Activated CD4-positive, alpha-beta T cell treated with anti-CD3 and anti-CD28 coated beads, Interleukin-10, Interleukin-2, amounts not matched to agents 100 ng/mL and 50 ng/mL, durations not matched to agents 16 hours and 8 hours (primary cell): ENCODE data around the gene SCMH1.

Experiments
- DNase-seq: peaks from one replicate; pipeline ENCODE4 v3.0.0-alpha.2; 2020

The SCMH1 gene

DNA sequence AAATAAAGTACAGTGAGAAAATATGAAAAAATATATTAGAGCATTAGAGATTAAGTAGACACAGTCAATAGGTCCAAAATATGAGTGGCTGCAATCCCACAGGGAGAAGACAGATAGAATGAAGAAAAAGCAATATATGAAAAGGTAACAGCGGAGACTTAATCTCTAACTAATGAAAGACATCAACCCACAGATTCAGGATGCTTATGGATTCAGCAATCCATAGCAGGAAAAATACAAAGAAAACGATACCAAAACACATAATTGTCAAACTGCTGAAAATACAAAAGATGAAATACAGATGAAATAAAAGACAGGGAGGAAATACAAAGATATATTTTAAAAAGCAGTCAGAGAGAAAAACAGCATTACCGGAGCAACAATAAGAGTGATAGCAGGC, 163.9 kb downstream of the SCMH1 start:
- no peak for DNase-seq

DNA sequence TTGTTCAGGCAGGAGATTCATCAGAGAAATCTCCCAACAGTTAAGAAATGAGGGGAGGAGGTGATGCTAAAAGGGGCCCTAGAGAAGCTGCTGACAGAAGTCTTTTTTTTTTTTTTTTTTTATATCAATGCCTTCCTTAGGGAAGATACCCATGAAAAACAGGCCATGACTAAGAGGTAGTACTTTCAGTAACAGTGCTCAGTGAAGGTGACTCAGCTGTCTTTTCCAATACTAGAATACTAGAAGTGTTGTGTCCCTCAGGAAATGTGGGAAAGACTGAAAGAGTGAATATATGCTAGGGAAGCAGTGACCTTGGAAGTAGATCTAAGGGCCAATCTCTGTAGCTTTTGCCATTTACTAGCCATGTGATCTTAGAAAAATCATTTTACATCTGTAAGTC, 168.1 kb downstream of the SCMH1 start:
- DNase-seq: no peak

DNA sequence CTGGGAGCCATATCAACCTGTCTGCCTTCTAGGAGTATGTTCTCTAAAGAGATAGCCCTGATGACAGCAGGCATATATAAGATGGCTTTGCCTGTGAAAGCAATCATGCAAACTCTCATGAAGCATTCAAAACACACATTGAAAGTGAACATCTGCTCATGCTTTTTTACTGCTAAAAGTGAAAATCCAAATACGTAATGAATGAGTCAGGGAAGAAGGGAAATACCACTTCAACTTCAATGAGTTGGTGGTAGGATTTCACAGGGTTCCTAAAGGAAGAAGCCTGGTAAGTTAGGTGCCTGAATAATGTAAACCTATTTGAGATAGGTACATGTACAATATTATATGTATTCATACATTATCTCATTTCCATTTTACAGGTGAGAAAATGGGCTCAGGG, 170.1 kb downstream of the SCMH1 start:
- DNase-seq: no peak

DNA sequence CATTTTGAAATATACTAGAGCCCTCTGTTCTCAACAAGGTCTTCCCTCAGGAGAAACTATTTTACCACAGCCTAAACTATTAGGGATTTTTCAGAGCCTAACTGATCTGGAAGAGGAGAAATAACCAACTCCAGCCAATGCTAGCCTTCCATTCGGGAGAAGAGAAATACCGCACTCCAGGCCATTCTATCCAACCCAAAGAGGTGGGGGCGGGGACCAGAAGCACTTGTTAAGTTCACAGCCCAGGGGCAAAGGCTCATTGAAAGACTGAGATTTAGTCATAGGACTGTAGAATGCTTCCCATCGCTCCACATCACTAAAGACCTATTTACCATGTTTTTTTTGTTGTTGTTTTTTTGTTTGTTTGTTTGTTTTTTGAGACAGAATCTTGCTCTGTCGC, 185.2 kb downstream of the SCMH1 start:
- DNase-seq: no peak

DNA sequence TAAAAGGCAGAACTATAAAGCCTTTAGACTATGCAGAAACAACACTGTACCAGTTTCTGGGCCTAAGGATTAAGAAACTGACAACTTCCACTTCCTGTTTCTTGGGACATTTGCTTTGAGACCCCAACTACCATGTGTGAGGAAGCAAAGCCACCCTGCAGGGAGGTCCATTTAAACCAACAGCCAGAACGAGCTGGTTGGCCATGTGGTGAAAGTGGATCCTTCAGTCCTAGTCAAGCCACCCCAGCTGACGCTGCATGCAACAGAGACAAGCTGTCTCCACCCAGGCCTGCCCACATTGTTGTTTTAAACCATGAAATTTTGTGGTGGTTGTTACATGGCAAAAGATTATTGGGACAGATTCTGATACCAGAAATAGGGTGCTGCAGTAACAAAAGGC, 188.8 kb downstream of the SCMH1 start:
- DNase-seq: no peak

DNA sequence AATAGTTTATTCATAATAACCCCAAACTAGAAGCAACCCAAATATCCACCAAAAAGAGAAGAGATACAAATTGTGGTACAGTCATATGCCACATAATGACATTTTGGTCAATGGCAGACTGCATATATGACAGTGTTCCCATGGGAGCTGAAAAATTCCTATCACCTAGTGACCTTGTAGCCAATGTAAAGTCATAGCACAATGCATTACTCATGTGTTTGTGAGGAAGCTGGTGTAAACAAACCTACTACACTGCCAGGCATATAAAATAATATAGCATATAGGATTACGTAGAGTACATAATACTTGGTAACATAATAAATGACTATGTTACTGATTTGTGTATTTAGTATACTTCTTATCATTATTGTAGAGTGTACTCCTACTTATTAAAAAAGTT, 191.1 kb downstream of the SCMH1 start:
- no peak for DNase-seq

DNA sequence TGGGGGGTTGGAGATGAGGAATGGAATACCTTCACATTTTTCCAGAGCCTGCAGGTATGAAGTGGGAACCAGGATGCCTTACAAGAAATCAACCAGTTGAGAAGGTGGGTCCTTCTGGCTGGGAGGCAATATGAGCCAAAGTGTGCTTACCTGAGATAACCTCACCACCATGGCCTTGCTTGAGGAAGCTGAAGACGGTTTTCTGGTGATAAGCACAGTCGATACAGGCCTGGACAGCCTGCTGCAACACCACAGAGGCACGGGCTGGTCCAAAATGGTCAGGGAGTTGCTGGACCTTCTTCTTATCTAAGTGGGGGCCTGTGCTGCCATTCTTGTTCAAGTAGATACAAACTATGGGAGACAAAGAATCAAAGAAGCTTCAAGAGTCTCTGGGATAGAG, 193.6 kb downstream of the SCMH1 start:
- no peak for DNase-seq

DNA sequence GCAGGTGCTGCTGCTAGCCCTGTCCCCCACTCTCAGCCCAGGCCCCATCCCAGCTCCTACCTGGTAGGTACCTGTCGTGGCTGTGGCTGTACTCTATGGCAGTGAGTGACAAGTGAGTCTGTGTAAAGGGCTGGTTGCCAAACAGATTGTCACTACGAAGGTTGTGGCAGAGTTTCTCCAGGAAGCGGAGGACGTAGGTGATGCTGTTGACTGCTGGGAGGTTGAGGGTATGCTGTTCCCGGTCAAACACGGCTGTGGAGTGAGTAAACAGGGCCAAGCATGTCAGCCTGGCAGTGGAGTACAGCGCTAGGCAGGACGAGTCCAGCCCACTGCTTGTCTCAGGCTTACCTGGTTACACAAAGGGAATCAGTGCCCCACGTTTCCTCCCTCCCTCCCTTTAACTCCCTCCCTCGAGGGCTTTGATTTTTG, 195.7 kb downstream of the SCMH1 start:
- DNase-seq: no peak

DNA sequence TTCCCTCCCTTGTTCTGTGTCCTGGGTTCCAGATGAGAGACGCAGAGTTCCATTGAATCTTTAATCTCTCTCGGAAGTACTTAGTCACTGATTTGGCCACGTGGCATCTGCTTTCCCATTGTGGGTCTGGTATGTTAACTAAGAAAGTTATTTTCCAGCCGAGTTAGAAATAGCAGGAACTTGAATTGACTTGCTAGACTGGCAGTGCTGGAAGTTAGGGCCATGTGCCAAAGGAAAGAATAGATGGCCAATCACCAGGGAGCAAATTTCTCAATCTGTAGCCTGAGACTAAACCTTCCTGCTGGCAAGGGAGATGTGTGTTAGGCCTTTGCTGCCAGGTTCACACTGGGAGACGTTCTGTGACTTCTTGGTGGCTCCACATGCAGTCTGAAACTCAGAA, 196.4 kb downstream of the SCMH1 start:
- DNase-seq: no peak

DNA sequence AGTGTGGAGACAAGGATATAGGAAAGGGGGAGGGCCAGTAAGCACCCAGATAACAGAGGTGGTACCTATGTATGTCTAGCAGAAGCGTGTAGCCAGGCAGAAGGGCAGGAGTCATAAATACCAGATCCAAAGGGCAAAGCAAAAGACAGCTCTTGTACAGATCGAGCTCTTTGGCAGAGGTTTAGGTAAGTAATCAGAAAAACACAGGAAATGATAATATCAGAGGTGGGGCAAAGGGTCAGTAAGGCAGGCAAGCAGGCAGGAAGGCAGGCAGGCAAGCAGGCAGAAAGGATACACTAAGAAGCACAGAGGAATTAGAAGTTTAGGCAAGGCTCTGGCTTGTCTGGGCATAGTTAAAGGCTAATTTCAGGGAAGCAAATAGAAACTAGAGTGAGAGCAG, 197.9 kb downstream of the SCMH1 start:
- no peak for DNase-seq

DNA sequence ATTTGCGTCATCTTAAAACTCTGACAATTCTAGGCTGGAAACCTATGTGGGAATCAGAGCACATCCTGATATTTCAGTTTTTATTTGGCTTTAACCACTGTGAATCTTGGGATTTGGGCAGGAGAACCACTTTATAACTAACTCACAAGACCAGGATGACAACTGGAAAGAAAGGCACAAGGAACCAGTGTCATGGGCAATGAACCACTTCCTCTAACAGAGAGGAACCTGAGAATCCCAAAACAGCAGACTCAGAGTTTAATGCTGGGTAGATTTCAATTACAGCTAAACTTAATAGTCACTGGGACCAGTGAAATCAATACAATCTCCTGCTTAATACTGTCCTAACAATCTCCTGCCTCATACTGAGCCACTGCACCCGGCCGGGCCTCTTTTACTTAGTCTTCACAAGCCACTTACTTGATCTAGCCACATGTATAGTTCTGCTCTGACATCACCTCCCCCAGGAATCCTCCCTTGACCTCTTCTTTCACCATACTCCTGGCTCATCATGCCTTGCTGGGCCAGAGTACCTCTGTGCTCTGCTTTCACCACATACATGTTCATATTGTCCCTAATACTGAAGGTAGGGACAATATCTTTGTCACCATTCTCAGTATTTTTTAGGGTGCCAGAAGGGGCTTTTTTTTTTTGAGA, 200.4 kb downstream of the SCMH1 start:
- no peak for DNase-seq

DNA sequence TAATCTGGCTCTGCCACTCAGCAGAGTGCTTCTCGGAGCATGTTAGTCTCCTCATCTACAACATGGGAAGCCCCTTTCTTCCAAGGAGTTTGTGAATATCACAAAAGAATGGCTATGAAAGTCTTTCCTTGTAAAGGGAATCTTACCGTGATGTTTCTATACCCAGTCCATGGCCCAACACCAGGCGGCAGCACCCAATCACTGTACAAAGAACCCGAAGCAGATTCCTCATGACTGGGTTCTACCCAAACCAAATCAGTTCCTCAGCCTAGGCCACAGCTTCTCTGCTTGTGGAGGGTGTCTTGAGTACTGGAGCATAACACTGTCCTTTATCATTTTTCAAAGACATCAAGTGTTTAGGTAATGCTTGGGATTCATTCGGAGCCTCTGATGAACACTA, 204.0 kb downstream of the SCMH1 start:
- no peak for DNase-seq

DNA sequence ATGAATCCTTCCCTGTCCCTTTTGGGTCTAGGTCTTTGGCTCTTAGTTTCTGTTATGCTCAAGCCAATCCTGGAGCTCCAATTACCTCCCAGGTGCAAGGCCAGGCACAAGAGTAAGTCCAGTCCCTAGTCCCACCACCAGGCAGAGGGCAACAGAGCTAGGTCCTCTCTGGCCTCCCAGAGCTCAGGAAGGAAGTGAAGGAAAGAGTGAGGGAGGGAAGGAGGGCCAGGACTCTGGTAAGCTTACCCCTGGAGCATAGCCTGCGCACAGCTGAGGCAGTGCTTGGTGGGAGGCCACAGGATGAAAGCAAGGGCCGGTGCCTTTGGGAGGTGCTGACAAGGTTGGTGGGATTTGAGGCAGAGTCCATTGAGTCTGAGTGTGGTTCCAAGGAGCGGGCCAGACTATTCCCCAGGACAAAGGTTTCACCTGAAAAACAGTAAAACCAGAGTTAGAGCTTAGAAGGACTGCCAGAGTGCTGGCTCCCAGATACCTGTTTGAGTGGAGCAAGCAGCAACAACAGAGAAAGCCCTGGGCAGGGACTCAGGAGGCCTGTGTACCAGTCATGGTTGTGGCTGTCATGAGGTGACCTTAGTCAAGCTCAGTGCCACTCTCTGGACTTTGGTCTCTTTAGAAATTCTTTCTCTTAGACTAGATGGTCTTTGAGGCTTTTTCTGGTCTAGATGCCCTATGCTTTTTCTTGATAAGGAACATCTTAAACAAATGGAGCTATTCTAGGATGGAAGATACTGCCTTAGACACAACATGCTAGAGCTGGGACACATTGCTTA, 204.8 kb downstream of the SCMH1 start:
- no peak for DNase-seq

DNA sequence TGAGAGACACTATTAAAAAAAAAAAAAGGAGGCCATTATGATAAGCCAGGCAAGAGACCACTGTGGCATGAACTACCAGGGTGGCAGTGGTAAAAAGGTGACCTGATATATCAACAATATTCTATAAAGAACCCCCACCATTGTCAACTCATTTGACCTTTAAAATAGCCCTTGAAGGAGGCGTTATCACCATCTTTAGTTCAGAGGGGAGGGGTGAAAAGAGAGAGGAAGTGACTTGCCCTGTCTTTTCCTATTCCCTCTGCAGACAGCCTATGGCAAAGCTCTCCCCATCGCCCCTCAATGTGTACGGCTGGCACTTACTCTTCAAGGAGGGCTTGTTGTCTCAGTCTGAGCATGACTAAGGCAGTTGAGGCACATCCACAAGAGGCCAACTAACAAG, 208.8 kb downstream of the SCMH1 start:
- no peak for DNase-seq

DNA sequence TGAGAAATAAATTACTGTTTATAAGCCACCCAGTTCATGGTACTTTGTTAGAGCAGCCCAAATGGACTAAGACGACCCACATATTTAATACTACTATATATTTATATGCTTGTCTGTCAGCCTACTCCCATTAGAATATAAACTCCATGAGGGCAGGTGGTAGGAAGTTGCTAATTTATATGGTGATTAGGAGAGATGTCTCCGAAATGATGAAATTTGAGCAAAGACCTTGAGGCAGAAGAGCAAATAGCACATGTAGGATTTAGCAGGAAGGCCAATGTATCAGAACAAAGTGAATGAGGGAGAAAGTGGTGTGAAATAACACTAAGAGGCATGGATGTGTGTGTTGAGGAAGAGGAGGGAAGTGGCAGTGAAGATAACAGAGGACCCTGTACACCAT, 210.0 kb downstream of the SCMH1 start:
- DNase-seq: no peak

DNA sequence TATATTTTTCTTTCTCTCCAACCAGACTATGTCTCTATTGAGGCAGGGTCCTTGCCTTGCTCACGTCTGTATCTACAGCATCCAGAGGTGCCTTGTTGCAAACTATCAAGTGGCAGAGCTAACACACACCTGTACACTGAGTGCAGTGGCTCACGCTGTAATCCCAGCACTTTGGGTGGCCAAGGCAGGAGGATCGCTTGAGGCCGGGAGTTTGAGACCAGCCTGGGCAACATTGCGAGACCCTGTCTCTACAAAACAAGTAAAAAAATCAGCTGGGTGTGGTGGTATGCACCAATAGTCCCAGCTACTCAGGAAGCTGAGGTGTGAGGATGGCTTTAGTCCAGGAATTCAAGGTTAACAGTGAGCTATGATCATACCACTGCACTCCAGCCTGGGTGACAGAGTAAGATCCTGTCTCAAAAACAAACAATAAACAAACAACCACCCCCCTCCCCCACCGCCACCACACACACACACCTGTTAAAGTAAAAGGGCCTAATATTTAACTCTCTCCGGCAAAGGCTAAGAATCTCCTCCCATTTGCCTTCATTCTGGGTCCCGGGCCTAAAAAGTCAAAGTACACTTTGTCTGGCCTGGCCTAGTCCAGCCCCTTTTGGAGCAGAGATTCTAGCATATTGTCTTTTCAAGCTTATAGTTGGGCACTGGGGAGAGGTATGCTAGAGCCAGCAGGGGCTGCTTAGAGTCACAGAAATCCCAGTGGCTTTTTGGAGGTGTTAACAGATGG, 211.1 kb downstream of the SCMH1 start:
- DNase-seq: no peak

DNA sequence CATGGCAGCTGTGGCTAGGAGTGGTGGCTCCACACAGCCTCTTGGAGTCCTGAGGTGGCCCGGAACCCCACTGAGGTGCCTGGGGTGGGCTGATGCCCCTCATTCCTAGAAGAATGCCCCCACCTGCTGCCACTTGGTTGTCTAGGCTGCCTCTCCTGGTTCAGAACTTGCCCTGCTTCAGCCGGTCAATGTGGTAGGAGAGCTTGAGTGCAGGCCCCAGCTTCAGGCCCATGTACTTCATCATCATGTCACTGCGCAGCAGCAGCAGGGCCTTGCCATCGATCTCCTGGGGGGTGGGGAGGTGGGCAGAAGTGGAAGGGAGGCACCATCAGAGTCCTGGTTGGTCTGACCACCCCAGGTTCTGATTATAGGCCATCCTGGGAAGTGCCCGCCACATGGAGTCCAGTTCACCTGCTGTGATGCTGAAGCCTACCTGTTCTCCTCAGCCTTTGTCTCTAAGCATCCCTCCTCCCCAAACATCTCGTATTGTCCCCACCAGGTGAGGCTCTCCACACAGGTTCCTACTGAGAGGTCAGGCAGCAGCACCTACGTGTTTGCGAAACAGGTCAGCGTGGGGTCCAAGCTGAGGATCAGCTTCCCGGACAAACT, 214.0 kb downstream of the SCMH1 start:
- no peak for DNase-seq

DNA sequence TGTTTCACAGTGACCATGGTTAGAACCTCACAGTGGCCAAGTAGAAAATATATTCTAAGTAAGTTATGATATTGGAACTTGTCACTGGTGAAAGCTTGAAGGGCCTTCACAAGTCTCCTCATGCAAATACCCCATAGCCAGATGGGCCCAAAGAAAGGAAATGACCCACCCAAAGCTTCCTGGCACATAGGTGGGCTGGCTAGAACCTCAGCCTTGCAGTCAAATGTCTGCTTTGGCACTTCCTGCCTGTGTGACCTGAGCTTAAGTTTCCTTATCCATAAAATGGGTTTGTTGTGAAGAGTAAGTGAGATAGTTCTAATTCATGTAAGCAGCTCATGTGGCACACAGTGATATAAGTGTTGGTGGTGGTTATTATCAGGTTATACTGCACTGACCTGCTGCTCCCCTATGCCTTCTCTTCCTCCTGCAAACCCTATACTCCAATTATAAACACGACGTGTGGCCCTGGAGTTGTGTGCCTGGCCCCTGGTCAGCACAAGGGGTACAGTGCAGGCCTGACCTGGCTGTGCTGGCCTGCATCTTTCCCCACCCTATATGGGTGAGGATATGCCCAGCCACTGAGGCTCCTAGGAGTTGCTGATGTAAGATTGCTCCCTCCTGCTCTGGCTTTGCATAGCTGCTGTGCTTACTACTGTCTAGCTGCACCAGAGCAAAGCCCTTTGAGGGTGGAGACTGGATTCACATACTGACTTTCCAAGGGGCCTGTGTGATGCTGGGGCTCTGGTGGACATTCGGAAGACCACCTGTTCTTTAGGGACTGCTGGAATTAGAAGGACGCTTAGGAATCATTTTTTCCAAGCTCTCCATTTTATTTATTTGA, 215.9 kb downstream of the SCMH1 start:
- DNase-seq: no peak

DNA sequence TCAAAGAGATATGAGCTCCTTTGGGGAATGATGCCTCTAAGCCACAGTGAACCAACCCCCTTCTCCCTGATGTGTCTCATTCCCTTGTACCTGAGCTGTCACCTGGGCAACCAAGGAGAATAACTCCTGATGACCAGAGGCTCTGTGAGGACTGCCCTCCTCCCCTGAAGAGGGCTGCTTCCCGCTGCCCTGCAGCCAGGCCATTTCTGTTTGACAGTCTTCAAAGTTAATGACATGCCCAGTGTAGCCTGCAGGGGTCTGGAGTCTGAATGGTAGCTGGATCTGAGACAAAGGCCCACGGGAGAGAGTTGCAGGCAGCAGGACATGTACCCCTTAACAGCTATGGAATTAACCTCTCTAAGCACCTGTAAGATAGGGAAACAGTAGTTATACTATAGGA, 217.2 kb downstream of the SCMH1 start:
- DNase-seq: no peak

DNA sequence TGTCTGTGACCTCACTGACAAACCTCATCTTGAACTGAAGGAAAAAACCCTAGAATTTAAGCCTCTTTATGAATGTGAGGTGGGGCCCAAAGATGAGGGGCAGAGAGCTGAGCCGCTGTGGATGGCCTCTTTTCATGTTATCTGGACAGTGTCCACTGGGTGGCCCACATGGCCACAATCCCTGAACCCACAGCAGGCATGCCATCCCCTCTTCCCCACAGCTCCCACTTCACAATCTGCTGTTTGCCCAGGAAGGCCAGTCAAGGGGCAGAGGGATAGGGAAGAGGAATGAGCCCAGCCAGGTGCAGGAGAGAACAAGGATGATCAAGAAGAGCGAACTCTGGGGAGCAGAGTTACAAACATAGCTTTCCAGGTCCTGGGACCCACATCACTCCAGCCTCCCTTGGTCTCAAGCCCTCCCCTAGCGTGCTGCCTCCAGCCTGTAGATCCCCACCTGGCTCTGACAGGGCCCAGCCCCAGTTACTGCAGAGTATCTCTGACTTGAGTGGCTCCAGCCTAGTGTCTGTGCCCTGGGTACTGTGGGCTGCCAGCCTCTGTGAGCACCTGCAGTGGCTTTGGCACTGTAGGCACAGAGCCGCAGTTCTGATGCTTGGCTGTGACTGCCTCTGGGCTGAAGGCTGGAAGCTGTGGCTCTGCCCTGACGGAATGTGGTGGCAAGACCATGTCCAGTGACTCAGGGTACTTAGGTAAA, 218.7 kb downstream of the SCMH1 start:
- DNase-seq: no peak

DNA sequence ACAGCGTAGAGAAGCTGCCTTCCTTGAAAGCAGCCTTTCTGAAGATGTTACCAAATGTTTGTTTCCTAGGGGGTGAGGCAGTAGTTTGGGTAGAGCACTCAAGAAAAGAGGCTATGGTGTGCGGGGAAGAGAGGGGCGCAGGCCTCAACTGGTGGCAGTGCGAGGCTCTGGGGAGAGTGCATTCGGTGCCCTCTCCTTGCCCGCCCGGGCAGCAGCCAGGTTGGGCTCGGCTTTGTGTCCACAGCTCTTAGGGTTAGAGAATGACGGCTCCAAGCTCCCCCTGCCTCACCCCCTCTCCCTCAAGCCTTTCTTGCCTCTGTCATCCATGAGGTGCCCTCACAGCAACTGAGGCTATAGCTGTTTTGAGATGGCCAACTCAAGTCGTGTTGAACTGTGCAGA, 219.7 kb downstream of the SCMH1 start:
- no peak for DNase-seq
